ENCODE measurements around the gene C2CD4A.

DNA sequence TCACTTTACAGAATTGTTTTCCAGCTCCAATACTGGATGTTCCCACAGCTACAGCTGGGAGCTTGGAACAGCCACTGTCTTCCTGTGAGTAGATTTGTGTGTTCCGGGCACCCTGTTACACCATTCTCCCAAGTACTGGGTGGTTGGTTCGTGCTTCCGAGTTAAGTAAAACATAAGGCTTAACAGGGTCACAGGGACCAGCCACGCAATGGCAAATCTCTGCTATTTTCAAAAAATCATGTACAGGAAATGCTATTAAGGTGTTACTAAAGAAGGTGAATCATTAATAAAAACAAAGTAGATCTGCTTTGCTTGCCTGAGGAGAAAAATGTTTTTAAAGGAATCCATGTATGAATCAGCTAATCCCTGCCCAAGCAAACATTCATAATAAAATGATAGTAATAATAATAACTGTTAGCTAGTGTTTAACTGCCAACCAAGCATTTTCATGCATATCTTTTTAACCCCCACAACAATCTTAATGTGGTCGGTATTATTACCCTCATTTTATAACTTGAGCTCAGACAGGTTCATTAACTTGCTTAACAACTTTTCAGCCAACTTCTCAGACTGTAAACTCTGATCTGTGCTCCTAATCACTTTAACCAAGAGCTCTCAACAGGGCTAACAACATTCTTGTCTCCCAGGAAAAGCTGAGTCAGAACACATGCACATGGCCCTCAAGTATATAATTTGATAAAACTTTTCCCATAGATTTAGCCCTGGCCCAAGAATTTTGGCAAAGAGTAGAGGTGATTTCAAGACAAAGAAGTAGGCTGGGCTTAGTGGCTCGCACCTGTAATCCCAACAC is 2.7 kb upstream of the C2CD4A start:
- TF ChIP-seq, protein P1, sequence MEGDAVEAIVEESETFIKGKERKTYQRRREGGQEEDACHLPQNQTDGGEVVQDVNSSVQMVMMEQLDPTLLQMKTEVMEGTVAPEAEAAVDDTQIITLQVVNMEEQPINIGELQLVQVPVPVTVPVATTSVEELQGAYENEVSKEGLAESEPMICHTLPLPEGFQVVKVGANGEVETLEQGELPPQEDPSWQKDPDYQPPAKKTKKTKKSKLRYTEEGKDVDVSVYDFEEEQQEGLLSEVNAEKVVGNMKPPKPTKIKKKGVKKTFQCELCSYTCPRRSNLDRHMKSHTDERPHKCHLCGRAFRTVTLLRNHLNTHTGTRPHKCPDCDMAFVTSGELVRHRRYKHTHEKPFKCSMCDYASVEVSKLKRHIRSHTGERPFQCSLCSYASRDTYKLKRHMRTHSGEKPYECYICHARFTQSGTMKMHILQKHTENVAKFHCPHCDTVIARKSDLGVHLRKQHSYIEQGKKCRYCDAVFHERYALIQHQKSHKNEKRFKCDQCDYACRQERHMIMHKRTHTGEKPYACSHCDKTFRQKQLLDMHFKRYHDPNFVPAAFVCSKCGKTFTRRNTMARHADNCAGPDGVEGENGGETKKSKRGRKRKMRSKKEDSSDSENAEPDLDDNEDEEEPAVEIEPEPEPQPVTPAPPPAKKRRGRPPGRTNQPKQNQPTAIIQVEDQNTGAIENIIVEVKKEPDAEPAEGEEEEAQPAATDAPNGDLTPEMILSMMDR (IDR thresholded peaks at IDR 0.05) = no peak
- no peak for TF ChIP-seq POLR2A (IDR thresholded peaks at IDR 0.05)

Data from right lobe of liver (tissue), 4 donors.